Sigmoid colon (tissue), 4 donors: ENCODE measurements around the gene TXN.

ENCODE experiments used
- EP300 ChIP-seq, 4 donors: sonication (generic); formaldehyde crosslinking; IDR thresholded peaks; one replicate each; pipeline ENCODE4 v1.6.1; 2017; ENCODE audit warnings: antibody characterized with exemption in 4 of 4
- POLR2A ChIP-seq, 2 donors: fragments of 450-650 bp; IDR thresholded peaks; one replicate each; pipeline ENCODE4 v1.6.1; 2016; ENCODE audit warnings: antibody characterized with exemption in 2 of 2, mild to moderate bottlenecking in 2 of 2, moderate library complexity in 2 of 2
- POLR2AphosphoS5 ChIP-seq, 4 donors: sonication (generic); formaldehyde crosslinking; IDR thresholded peaks; one replicate each; pipeline ENCODE4 v1.6.1; 2017; ENCODE audit warnings: antibody characterized with exemption in 4 of 4
- TF ChIP-seq, protein P1 (sequence below), 4 experiments: fragments of 450-650 bp in 3 of 4; fragments of 200-600 bp in 1 of 4; IDR thresholded peaks; one replicate each; pipeline ENCODE4 v1.5.1; 2016 to 2019; ENCODE audit warnings: antibody characterized with exemption in 4 of 4, mild to moderate bottlenecking in 3 of 4, moderate library complexity in 2 of 4

DNA sequence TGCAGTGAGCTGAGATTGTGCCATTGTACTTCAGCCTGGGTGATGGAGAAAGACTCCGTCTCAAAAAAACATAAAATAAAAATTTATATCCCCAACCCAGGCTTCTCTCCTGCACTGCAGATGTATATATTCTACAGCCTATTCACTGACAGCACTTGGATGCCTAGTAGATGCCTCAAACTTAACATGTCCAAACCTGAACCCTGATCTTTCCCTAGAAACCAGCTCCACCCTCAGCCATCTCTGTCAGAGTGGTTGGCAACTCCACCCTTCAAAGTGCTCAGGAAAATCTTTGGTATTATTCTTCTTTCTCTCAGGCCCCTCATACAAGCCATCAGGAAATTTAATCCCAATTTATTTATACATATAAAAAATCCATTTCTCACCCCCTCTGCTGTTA is 36.9 kb upstream of the TXN start:
- TF ChIP-seq, protein P1, sequence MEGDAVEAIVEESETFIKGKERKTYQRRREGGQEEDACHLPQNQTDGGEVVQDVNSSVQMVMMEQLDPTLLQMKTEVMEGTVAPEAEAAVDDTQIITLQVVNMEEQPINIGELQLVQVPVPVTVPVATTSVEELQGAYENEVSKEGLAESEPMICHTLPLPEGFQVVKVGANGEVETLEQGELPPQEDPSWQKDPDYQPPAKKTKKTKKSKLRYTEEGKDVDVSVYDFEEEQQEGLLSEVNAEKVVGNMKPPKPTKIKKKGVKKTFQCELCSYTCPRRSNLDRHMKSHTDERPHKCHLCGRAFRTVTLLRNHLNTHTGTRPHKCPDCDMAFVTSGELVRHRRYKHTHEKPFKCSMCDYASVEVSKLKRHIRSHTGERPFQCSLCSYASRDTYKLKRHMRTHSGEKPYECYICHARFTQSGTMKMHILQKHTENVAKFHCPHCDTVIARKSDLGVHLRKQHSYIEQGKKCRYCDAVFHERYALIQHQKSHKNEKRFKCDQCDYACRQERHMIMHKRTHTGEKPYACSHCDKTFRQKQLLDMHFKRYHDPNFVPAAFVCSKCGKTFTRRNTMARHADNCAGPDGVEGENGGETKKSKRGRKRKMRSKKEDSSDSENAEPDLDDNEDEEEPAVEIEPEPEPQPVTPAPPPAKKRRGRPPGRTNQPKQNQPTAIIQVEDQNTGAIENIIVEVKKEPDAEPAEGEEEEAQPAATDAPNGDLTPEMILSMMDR (IDR thresholded peaks at IDR 0.05) = no peak
- TF ChIP-seq POLR2A (IDR thresholded peaks at IDR 0.05) (no peak), EP300 (IDR thresholded peaks at IDR 0.05) (no peak), POLR2AphosphoS5 (IDR thresholded peaks at IDR 0.05) (no peak)
